Skin epidermis (tissue), 12 donors: ENCODE results near the gene CD3D.

Experiments
- H3K27ac ChIP-seq, 21 experiments: fragments of 200-600 bp; sonication (generic) in 11 of 21; one replicate each; pipeline ENCODE4 v1.5.0; 2020; ENCODE audit warnings: mild to moderate bottlenecking in 3 of 21, inconsistent platforms in 2 of 21, moderate library complexity in 2 of 21
- H3K4me3 ChIP-seq, 7 experiments: fragments of 200-600 bp; sonication (generic) in 2 of 7; one replicate each; pipeline ENCODE4 v1.5.0; 2020; ENCODE audit warnings: inconsistent platforms in 2 of 7, mild to moderate bottlenecking in 2 of 7, moderate library complexity in 1 of 7

Gene CD3D

DNA sequence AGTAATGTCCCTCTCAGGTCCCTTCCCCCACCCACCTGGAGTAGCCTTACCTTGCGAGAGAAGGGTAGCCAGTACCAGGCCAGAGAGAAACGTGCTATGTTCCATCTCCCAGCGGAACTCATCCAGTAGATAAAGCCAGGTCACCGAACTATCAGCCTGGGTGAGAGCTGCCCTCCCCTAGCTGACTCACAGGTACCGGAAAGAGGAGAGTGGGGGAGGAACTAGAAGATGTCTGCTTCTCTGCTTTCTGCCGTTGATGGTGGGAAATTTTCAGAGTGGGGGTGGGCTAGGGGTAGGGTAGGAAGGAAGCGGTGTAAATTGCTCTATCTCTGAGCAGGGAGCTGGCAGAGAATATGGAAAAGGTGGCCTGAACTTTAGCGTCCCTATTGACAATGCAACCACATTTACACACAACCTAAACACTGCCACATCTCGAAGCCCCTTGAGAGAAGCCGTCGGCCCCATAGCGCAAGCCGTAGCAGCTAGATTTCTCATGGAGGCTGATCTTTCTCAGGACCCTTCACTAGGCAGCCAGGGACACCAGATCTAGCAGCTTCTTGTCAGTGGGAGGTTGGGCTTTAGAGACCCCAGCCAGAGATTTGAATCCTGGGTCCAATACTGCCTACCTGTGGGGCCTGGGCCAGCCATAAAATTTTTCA is at the start of gene CD3D:
Gene CD3D, minus strand, starts transcription at position 203 of the 659 bp plus-strand sequence. Its CDS starts 98 bp downstream, at position 105.
- Histone ChIP-seq H3K27ac (peak within 1 kb of the TSS in 13 of 21 experiments; percentile 2 to 94 (median 68)), H3K4me3 (peak within 1 kb of the TSS; percentile 10 to 39 (median 26))

DNA sequence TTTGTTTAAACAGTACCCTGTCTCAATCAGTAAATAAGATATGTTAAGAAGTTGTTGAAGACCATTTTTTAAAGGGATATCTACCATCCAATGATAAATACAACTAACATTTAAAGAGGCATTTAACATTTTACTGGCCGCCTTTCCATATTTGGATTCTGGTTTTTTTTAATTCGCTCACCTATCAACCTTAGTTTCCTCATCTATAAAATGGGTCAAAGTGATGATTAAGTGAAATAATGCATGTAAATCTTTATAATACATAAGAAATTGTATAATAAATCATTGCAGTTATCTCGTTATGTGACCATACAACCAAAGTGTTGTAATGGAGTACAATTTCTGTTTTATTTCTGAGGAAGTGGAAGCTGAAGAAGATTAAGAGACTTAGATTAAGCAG is 41.2 kb upstream of the CD3D start:
- H3K27ac ChIP-seq = no peak overlapping the region
- no peak overlapping the region for H3K4me3 ChIP-seq

DNA sequence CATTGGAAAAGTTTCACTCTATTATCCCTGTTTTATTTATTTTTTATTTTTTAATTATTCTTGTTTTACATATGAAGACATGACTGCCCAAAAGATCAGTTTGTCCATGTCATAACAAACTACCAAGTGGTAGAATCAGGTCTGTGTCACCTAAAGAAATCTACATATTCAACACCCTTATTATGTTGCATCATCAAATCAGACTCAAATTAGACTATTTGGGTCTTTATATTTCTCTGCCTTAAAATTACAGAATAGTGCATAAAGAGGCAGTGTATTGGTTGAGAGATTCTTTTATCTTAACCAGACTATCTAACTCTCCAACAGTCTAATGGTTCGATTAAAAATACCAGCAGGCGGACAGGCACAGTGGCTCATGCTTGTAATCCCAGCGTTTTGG is 40.4 kb upstream of the CD3D start:
- H3K4me3 ChIP-seq = no peak overlapping the region
- no peak overlapping the region for H3K27ac ChIP-seq

DNA sequence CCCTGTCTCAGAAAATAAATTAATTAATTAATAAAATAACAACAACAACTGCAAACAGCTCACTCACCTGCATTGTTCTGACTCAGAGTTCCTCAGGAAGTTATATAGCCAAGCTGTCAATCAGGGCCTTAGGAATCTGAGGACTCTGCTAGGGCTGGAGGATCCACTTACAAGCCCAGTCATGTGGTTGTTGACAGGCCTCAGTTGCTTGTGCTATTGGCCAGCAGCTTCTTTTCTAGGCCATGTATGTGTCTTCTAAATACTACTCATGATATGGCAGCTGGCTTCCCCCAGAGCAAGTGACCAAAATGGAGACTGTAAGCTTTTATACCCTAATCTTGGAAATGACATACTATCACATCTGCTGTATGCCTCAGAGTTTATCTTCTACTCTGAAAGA is 38.1 kb upstream of the CD3D start:
- no peak overlapping the region for H3K27ac ChIP-seq

DNA sequence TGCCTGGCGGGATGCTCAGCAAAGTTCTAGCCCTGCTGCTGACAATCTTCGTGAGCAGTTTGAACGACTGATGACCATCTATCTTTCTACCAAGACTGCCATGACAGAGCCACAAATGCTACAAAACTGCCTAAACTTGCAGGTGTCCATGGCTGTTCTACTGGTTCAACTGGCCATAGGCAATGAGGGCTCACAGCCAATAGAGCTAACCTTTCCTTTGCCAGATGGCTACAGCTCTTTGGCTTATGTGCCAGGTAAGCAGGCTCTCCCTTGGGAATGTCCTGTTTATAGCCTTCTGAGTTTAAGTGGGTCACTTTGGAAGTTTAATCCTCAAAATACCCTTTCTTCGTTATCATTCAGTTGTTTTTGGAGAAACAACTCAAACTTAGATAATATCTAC is 37.0 kb upstream of the CD3D start:
- H3K27ac ChIP-seq = no peak overlapping the region
- H3K4me3 ChIP-seq = no peak overlapping the region

More for the DNA sequence above, 38.1 kb upstream of the CD3D start:
- H3K4me3 ChIP-seq = no peak overlapping the region

DNA sequence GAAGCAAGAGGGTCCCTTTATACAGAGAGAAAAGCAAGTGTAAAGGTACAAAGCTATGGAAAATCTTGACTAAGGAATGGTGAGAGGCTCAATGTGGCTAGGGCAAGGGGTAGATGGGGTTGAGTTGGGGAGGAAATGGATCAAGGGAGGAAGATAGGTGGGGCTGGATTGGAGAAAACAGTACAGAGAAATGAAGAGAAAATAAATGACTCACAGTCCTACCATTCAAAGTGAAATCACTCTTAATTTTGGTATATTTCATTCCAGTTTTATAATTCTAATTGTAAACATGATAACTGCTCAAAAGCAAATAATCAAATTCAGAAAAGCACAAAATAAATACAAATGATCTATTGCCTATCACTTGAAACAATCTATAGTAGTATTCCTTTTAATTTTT is 33.5 kb upstream of the CD3D start:
- Histone ChIP-seq H3K4me3 (no peak overlapping the region), H3K27ac (no peak overlapping the region)

DNA sequence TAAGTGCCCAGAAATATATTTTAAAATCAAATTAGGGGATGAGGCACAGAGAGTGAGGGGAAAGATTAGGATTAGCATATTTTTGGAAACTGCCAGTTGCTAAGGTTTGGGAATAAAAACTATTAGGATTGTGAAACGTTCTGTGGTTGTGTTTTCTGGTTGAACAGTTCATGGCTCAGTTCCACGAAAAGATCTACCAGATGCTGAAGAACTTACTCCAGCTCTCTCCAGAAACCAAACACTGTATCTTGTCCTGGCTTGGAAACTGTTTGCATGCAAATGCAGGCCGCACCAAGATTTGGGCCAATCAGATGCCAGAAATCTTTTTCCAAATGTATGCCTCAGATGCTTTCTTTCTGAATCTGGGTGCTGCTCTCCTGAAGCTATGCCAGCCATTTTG is 32.2 kb upstream of the CD3D start:
- H3K4me3 ChIP-seq = no peak overlapping the region
- no peak overlapping the region for H3K27ac ChIP-seq

DNA sequence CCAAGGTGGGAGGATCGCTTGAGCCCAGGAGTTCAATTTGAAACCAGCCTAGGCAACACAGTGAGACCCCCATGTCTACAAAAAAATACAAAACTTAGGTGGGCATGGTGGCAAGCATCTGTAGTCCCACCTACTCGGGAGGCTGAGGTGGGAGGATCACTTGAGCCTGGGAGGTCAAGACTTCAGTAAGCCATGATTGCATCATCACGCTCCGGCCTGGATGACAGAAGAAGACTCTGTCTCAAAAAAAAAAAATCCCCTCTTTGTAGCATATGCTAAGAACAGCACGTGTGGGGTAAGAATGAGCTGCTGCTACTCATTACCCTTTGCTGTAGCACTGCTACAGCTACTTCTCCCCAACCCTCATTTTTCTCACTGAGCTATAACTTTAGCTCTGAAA is 31.4 kb upstream of the CD3D start:
- Histone ChIP-seq H3K4me3 (no peak overlapping the region), H3K27ac (no peak overlapping the region)

DNA sequence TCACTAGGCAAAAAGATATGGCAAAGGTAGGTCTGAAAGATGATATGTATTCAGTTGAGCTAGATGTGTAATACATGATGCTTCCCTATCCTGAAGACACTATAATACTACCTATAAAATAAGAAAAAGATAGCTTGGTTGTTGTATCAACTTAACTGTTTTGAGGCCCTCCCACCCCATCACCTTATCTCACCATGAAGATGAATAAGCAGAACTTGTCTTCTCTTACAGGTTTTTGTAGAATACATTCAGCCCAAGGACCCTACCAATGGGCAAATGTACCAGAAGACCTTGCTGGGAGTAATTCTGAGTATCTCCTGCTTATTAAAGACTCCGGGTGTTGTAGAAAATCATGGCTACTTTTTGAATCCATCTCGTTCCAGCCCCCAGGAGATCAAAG is 30.8 kb upstream of the CD3D start:
- Histone ChIP-seq H3K27ac (no peak overlapping the region), H3K4me3 (no peak overlapping the region)

DNA sequence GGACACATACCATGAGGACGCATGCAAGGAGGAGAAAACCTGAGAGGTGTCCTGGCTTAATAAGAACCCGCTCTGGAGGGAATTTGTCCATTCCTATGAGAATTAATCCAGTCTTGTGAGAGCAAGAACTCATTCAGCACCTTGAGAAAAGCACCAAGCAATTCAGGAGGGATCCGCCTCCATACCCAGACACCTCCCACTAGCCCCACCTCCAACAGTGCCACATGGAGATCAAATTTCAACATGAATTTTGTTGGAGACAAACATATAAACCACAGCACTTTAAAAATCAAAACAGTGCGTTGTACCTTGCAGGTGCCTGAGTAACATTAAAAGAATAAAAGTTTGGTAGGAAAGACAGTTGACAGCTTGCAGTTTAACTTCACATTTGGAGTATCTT is 28.3 kb upstream of the CD3D start:
- Histone ChIP-seq H3K27ac (no peak overlapping the region), H3K4me3 (no peak overlapping the region)

DNA sequence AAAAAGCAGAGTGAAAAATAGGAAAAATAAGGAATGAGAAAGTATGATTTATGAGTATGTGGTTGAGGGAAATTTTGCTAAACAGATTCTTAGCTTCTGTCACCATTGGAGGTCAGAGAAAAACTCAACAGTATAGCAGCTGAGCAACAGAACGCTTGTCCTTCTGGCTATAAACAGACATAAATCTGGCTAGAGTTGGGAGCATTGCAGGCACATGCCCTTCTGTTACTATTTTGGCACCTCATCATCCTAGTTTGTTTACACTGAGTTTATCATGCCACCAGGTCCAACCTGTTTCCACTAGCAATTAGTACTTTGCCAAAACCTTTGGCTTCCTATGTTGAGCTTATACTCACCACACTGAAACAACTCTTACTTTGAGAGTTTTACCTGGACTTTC is 23.8 kb upstream of the CD3D start:
- Histone ChIP-seq H3K4me3 (no peak overlapping the region), H3K27ac (peak overlapping the region in 2 of 21 experiments; percentile 24 to 48)

DNA sequence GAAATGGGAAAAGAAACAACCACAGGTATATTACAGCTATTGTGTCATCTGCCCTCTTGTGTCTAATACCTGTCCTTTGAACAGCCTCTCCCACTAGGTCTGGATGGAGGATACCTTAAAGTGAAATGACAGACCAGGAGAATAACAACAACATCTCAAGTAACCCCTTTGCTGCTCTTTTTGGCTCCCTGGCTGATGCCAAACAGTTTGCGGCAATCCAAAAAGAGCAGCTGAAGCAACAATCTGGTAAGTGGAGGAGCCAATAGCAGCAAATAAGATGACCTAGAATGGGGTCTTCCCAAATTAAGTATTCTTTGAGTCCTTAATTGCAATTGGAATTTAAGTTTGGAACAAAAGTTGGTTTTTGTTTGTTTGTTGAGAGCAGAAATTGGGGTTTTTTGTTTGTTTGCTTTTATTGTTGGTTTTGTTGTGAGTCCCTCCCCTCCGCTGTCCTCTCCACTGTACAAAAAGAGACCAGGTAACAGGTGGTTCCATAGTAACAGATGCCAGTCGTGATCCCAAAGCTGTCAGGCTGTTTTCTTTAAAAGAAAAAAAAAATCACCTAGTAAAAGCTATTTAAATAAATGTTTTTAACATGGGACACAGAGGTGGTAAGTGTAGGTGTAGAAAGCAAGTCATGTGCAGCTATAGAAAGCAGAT is 22.6 kb upstream of the CD3D start:
- no peak overlapping the region for H3K4me3 ChIP-seq
- H3K27ac ChIP-seq = no peak overlapping the region

DNA sequence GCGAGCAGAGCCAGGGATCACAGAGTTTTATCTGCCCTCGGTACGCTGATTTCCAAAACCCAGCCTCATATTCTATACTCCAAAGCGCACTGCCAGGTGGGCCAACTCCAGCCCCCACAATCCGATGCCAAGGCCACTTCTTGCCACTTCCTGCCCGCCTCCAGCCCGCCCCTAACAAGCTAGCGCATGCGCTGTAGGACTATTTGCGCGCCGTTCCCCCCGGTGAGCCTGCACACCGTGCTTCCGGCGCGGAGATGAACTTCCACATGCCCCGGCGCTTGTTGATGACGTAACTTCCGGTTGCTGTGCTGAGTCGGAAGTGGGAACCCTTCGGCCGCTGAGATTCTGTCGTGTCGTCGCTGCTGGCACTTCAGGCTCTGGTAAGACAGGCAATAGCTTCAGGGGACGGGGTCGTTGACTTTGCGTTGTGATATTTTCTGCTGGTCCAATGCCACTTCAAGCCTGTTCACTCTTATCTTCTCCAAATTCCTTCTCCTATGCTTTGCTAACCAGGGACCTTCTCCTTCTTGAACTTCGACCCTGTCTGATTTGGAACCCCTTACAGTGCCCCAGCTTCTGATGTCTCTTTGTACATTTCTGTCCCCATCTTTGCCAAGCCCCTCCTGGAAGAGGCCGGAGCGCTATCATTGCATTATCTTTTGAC is 16.9 kb upstream of the CD3D start, which contains the start of gene UBE4A:
Gene UBE4A, plus strand, starts transcription at position 306 of the 664 bp plus-strand sequence. CDS start 5,481 bp downstream, outside the sequence.
- Histone ChIP-seq H3K27ac (peak within 1 kb of the TSS in 20 of 21 experiments; percentile 8 to 88 (median 82)), H3K4me3 (peak within 1 kb of the TSS; percentile 65 to 81 (median 71))

DNA sequence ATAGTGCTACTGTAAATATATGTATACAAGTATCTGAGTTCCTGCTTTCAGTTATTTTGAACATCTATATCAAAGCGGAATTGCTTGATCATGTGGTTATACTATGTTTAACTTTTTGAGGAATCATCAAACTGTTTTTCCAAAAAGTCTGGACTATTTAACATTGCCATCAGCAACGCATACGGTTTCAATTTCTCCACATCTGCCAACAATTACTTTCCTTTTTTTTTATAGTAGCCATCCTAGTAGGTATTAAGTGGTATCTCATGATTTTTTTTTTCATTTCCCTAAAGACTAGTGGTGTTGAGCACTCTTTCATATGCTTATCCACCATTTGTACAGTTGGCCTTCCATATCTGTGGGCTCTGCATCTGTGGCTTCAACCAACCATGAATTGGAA is 15.6 kb upstream of the CD3D start:
- Histone ChIP-seq H3K27ac (no peak overlapping the region), H3K4me3 (no peak overlapping the region)

DNA sequence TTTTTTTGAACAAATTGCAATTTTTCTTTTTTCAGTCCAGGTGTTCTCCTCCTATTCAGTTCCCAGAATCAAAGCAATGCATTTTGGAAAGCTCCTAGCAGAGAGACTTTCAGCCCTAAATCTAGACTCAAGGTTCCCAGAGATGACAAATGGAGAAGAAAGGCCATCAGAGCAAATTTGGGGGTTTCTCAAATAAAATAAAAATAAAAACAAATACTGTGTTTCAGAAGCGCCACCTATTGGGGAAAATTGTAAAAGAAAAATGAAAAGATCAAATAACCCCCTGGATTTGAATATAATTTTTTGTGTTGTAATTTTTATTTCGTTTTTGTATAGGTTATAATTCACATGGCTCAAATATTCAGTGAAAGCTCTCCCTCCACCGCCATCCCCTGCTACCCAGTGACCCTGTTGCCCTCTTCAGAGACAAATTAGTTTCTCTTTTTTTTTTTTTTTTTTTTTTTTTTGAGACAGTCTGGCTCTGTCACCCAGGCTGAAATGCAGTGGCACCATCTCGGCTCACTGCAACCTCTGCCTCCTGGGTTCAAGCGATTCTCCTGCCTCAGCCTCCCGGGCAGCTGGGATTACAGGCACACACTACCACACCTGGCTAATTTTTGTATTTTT is 10.7 kb upstream of the CD3D start:
- peak overlapping the region in 1 of 21 experiments; percentile 26 for H3K27ac ChIP-seq
- H3K4me3 ChIP-seq = no peak overlapping the region

DNA sequence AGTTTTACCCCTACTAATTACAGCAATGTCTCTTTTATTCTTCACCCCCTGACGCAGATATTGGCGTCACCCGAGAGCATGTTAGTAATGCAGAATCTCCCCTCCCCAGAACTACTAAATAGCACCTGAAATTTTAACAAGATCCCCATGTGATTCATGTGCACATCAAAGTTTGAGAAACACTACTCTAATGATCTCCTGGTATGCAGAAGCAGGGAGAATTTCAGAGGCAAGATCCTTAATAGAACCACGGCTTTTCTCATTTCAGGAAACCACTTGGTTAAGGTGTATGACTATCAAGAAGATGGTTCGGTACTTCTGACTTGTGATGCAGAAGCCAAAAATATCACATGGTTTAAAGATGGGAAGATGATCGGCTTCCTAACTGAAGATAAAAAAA is 7.0 kb upstream of the CD3D start:
- H3K4me3 ChIP-seq = no peak overlapping the region
- H3K27ac ChIP-seq = no peak overlapping the region

DNA sequence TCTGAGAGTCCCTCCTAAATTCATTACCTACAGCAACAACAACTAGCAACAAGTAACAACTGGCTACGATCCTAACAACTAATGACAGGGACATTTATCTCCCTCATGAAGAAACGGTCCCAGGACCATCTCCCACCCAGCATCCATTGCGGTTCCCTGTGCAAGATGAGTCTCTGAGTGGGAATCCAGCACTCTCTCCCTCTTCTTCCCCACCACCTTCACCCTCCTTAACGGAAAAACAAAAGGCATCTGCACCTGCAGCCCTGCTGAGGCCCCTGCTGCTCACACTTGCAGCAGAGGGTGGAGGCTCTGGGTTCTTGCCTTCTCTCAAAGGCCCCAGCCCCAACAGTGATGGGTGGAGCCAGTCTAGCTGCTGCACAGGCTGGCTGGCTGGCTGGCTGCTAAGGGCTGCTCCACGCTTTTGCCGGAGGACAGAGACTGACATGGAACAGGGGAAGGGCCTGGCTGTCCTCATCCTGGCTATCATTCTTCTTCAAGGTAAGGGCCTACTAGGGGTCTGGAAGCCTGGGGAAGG is 1.5 kb upstream of the CD3D start, which contains the start of gene CD3G:
Gene CD3G, plus strand, starts transcription at position 364 of the 535 bp plus-strand sequence. Its CDS starts 80 bp downstream, at position 444.
- H3K4me3 ChIP-seq = peak within 1 kb of the TSS in 5 of 7 experiments; percentile 9 to 34 (median 21)
- peak within 1 kb of the TSS in 13 of 21 experiments; percentile 2 to 94 (median 68) for H3K27ac ChIP-seq

DNA sequence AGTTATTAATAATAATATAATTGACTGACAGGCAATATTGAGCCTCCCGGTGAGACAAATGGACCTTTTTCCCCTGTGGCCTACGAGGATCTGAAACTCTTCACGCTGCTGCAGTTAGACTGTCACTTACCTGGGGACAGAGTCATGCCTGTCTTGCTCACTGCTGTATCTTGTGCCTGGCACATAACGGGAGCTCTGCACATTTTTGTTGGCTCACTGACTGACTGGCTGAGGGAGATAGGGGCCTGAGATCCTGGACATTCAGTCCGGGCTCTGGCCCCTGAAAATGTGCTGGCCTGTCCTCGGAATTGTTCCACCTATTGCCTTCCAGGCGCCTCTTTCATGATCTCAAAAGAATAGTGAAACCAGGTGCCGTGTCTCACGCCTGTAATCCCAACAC is 743 bp upstream of the CD3D start:
- peak overlapping the region in 12 of 21 experiments; percentile 2 to 94 (median 72) for H3K27ac ChIP-seq

DNA sequence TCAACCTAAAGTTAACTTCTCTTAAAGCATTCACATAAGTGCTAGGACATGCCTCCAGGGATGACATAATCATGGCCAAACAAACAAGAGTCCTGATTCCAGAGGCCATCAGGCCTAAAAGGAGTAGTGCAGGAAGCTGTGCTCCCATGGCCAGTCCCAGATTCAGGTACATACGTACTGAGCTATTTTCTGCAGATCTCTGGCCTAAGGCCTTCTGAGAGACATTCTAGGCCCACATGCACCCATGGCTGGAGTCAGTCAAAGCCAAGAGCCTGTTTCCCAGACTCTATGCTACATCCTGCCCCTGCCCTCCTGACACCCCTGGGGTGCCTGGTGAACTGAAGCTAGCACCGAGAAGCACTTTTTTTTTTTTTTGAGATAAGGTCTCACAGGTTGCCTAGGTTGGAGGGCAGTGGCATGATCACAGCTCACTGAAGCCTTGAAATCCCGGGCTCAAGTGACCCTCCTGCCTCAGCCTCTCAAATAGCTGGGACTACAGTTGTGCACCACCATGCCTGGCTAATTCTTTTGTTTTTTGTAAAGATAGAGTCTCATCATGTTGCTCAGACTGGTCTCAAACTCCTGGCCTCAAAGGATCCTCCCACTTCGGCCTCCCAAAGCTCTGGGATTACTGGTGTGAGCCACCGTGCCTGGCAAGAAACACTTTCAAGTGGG is 553 bp downstream of the CD3D start:
- Histone ChIP-seq H3K27ac (peak overlapping the region in 11 of 21 experiments; percentile 6 to 94 (median 78)), H3K4me3 (peak overlapping the region; percentile 10 to 39 (median 26))

More for the DNA sequence above, 743 bp upstream of the CD3D start:
- H3K4me3 ChIP-seq = no peak overlapping the region
